Left ventricle myocardium inferior (tissue), 1 donor: ENCODE measurements around the gene LOXL3. TPM values are rescaled to one million over a fixed set of nuclear protein-coding genes. Genes with fewer than 3 reads are reported as not detected.
A peak's percentile ranks its signal among the peaks of the same experiment; 100 is the strongest.

ENCODE experiments used
- DNase-seq: peaks from one replicate; pipeline ENCODE4 v3.0.0-alpha.2; 2020
- H3K27ac ChIP-seq: fragments of 200-600 bp; replicated peaks from 2 replicates; pipeline ENCODE4 v1.8.0; 2021
- H3K27me3 ChIP-seq: fragments of 200-600 bp; 2 replicates; pipeline ENCODE4 v1.8.0; 2021; ENCODE audit warnings: low read depth
- H3K36me3 ChIP-seq: fragments of 200-600 bp; 2 replicates; pipeline ENCODE4 v1.8.0; 2021
- H3K4me1 ChIP-seq: fragments of 200-600 bp; 2 replicates; pipeline ENCODE4 v1.8.0; 2021
- H3K4me3 ChIP-seq: fragments of 200-600 bp; 2 replicates; pipeline ENCODE4 v1.8.0; 2021; ENCODE audit warnings: mild to moderate bottlenecking, moderate library complexity
- H3K9me3 ChIP-seq: fragments of 200-600 bp; replicated peaks from 2 replicates; pipeline ENCODE4 v1.8.0; 2021
- intact Hi-C: fragments of 100-400 bp; cut with micrococcal nuclease; formaldehyde crosslinking; loops from one replicate; pipeline ENCODE4 v1.11.0; 2022
- total RNA-seq: library from RNA; stranded (reverse); fragmentation: NEBNext Ultra II Directional; extraction: Animal tissue kit (Norgen Biotek cat#: 25700); gene quantifications from one replicate; pipeline ENCODE4 v1.2.1, GENCODE V29; 2021
- TF ChIP-seq, protein P1 (sequence below): fragments of 200-600 bp; IDR thresholded peaks from 2 replicates; pipeline ENCODE4 v1.8.0; 2021; ENCODE audit warnings: antibody characterized with exemption, mild to moderate bottlenecking, borderline replicate concordance
- donor health status: DM: no; HTN: yes; CAD: no; lungs with severe emphysema.

Gene LOXL3
- total RNA-seq, 1 donor from 2014 or later, result 4.7 TPM

DNA sequence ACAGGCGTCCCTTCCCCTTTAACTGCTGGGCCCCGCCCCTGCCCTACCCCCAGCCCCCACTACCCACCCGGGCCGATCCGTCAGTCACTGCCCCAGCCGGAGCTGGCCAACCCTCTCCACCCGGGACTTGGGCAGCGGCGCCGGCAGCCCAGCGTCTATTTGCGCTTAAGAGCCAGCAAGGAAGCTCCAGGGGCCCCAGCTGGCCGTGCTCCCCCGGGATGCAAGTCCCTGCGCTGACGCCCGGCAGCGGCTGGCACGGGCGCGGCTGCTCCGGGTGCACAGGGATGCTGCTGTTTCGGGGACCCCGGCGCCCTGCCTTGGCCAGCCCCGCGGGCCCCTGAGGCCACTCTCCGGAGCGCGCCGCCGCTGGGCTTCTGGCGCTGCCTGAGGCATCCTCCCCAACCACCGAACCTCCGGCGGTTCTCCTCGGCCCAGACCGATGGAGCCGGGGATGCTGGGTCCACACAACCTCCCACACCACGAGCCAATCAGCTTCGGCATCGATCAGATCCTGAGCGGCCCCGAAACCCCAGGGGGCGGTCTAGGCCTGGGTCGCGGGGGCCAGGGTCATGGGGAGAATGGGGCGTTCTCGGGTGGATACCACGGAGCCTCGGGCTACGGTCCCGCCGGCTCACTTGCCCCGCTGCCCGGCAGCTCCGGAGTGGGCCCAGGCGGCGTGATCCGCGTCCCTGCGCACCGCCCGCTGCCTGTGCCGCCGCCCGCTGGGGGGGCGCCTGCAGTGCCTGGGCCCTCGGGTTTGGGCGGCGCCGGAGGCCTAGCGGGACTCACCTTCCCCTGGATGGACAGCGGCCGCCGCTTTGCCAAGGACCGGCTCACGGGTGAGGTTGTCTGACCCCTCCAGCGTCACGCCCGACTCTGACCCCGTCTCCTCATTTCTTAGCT, 39.1 kb downstream of the LOXL3 start, which contains the start of gene TLX2:
TLX2 (plus strand) TSS at position 83 of the 903 bp plus-strand sequence; CDS start at position 440, 357 bp downstream.
- peak within 1 kb of the TSS; percentile 29 for H3K4me3 ChIP-seq

DNA sequence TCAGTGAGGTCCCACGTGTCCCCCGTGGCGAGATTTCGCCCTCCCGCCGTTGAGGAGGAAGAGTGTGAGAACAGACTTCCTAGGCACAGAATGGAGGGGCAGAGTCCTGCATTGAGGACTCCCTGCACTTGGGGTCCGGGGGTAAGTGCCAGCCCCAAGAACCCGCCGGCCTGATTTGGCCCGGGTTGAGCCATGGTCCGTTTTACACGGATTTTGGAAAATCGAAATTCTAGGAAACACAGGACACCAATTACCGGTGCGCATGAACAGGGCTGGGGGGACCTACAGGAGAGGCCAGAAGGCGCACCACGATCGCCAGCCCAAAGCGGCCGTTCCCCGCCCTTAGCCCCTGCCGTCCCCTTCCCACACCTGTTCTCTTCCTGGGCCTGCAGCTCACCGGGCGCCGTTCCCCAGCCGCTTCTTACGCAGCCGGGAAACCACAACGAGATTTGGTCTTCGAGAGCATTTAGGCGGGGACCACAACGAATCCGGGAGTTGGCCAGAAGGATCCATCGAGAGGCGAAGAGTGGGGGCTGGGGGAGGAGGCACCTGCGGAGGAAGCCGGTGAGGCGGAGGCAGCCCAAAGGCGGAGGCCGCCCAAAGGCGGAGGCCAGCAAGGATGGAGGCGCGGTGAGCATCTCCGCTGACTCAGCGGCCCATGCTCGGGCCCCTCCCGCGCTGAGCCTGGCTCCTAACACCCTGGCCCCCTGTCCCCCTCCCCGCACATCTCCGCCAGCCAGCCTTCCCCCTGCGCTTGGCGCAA, 40.0 kb downstream of the LOXL3 start:
- Histone ChIP-seq H3K4me3 (peak overlapping the region; percentile 29), H3K27me3 (peaks cover 100% of the 10 kb centered on the region), H3K9me3 (no peaks in the 10 kb centered on the region), H3K4me1 (peaks cover 35% of the 10 kb centered on the region), H3K27ac (no peak overlapping the region), H3K36me3 (no peaks in the 10 kb centered on the region)
- TF ChIP-seq, protein P1, sequence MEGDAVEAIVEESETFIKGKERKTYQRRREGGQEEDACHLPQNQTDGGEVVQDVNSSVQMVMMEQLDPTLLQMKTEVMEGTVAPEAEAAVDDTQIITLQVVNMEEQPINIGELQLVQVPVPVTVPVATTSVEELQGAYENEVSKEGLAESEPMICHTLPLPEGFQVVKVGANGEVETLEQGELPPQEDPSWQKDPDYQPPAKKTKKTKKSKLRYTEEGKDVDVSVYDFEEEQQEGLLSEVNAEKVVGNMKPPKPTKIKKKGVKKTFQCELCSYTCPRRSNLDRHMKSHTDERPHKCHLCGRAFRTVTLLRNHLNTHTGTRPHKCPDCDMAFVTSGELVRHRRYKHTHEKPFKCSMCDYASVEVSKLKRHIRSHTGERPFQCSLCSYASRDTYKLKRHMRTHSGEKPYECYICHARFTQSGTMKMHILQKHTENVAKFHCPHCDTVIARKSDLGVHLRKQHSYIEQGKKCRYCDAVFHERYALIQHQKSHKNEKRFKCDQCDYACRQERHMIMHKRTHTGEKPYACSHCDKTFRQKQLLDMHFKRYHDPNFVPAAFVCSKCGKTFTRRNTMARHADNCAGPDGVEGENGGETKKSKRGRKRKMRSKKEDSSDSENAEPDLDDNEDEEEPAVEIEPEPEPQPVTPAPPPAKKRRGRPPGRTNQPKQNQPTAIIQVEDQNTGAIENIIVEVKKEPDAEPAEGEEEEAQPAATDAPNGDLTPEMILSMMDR, result no peak
- intact Hi-C loops, result no loop called here
- no peak for DNase-seq

More for the DNA sequence above, 39.1 kb downstream of the LOXL3 start, which contains the start of gene TLX2:
- TF ChIP-seq, protein P1, result no peak
- Histone ChIP-seq H3K9me3 (no peaks in the 10 kb centered on the region), H3K27ac (no peak within 1 kb of the TSS), H3K4me1 (peaks cover 35% of the 10 kb centered on the region), H3K27me3 (peaks cover 100% of the 10 kb centered on the region), H3K36me3 (no peaks in the 10 kb centered on the region)
- intact Hi-C loops, result no loop called here
- DNase-seq, result no peak

DNA sequence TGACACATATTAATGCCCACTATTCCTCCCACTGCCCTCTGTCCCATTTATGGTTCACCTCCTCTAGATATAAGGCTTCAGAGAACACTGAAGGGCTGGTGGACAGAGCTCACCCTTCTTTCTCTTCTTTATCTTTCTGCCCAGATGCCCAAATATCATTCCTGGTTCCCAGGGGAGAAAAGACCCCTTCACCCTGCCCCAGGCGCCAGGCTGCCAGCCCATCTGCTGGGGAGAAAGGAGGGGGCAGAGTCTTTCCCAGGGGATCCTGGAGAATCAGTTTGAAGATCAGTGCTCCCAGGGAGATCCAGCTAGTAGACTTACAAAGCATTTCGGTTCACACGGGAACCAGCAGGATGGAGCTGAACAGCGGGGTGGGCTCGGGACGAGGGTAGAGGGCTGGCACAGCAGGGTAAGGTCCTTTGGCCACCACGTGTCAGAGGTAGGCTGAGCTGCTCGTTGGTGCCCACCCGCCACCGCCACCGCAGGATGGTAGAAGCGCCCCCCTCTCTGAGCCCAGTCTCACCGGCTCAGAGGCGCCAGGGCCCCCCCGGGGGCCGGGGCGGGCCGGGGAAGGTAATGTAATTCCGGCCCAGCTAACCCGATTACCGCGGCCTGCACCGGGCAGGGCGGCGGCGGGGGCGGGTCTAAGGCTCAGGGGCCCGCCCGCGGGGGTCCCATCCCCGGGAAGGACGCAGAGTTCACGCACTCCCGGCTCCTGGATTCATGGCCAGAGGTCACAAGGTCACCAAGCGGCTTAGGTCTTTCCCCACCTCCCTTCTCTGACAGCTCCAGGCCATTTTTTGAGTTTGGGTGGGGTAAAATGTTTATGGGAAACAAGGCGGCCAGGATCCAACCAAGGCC, 40.8 kb downstream of the LOXL3 start:
- TF ChIP-seq, protein P1, result no peak
- H3K4me3 ChIP-seq, result no peak overlapping the region
- H3K36me3 ChIP-seq, result no peaks in the 10 kb centered on the region
- no peak overlapping the region for H3K27ac ChIP-seq
- intact Hi-C loops, result no loop called here
- no peaks in the 10 kb centered on the region for H3K9me3 ChIP-seq
- peaks cover 97% of the 10 kb centered on the region for H3K27me3 ChIP-seq
- no peak for DNase-seq
- peaks cover 39% of the 10 kb centered on the region for H3K4me1 ChIP-seq

DNA sequence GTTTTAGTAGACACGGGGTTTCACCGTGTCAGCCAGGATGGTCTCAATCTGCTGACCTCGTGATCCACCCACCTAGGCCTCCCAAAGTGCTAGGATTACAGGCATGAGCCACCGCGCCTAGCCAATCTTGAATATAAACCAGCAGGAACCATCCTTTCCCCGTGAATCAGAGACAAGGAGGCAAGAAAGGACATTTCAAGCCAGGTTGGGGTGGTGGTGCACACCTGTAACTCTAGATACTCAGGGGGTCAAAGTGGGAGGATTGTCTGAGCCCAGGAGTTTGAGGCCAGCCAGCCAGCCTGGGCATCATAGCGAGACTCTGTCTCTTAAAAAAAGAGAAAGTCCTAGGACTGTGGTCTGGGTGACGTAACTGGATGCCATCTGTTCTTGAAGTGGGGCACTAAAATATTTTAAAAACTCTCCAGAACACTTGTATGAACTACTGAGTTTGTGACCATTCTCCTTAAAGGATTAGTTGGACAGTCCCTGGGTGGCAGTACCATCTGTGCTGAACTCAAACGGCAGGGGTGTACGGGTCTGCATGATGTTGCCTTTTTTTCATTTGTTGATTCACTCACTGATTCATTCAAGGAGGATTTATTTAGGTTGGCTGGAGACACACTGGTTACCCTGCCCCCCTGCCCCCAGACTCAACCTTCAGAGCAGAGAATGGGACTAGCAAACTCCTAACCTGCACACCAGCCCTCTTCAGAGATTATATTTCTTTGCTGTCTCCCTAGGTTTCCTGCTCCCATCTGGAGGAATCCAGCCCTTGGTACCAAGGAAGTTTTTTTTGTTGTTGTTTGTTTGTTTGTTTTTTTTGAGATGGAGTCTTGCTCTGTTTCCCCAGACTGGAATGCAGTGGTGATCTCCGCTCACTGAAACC, 42.4 kb downstream of the LOXL3 start:
- no peak for DNase-seq
- intact Hi-C loops, result no loop called here
- no peaks in the 10 kb centered on the region for H3K9me3 ChIP-seq
- H3K36me3 ChIP-seq, result peaks cover under 1% of the 10 kb centered on the region
- no peak overlapping the region for H3K27ac ChIP-seq
- no peak overlapping the region for H3K4me3 ChIP-seq
- H3K4me1 ChIP-seq, result peaks cover 49% of the 10 kb centered on the region
- TF ChIP-seq, protein P1, result no peak
- H3K27me3 ChIP-seq, result peaks cover 83% of the 10 kb centered on the region
